ENCODE data around the gene NEDD4L. TPM values are rescaled to one million over a fixed set of nuclear protein-coding genes. Genes with fewer than 3 reads are reported as not detected.

Gene NEDD4L
- total RNA-seq, 2 experiments from 2014 or later = 3.2 to 3.3 TPM

DNA sequence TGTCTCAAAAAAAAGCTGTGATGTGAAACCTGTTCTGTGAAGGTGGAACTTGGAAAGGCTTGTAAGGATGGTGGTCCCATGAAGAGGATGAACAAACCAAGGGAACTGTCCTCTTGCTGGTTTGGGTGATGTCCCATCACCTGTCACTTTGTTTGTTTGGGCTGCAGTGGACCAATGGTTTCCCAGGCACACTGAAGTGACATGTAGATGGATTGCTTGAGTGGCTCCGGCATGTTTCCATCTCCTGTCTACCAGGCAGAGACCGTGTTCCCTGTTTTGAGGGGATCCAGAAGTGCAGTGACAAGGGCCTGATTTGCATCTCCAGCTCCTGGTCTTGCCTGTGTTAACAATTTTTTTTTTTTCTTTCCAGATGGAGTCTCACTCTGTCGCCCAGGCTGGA, 8.9 kb downstream of the NEDD4L start:
- CTCF ChIA-PET (ENCODE audit: unreplicated experiment) = no interaction called here
- Histone ChIP-seq H3K4me2 (ENCODE audit: low read length) (no peak overlapping the region), H3K4me1 (ENCODE audit: insufficient read depth, low read length, poor library complexity, severe bottlenecking) (no peaks in the 10 kb centered on the region), H3K36me3 (ENCODE audit: insufficient read depth, low read length) (no peaks in the 10 kb centered on the region), H3K4me3 (ENCODE audit: low read depth, low read length, poor library complexity, severe bottlenecking) (no peak overlapping the region), H3K27ac (ENCODE audit: low read depth, low read length, poor library complexity, severe bottlenecking) (no peak overlapping the region), H3K9me3 (ENCODE audit: low read length) (no peaks in the 10 kb centered on the region), H2AFZ (ENCODE audit: low read length) (no peak overlapping the region), H4K20me1 (ENCODE audit: insufficient read depth, low read length) (no peaks in the 10 kb centered on the region), H3K79me2 (ENCODE audit: insufficient read depth, low read depth, low read length) (no peaks in the 10 kb centered on the region), H3K9me2 (ENCODE audit: insufficient read depth, low read length) (no peaks in the 10 kb centered on the region)
- DNase-seq (ENCODE audit: low spot score) = no peak
- TF ChIP-seq, protein P1, sequence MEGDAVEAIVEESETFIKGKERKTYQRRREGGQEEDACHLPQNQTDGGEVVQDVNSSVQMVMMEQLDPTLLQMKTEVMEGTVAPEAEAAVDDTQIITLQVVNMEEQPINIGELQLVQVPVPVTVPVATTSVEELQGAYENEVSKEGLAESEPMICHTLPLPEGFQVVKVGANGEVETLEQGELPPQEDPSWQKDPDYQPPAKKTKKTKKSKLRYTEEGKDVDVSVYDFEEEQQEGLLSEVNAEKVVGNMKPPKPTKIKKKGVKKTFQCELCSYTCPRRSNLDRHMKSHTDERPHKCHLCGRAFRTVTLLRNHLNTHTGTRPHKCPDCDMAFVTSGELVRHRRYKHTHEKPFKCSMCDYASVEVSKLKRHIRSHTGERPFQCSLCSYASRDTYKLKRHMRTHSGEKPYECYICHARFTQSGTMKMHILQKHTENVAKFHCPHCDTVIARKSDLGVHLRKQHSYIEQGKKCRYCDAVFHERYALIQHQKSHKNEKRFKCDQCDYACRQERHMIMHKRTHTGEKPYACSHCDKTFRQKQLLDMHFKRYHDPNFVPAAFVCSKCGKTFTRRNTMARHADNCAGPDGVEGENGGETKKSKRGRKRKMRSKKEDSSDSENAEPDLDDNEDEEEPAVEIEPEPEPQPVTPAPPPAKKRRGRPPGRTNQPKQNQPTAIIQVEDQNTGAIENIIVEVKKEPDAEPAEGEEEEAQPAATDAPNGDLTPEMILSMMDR (conservative IDR thresholded peaks at IDR 0.05; ENCODE audit: low read length) = no peak
- no peak for TF ChIP-seq EZH2phosphoT487 (IDR thresholded peaks at IDR 0.05; ENCODE audit: borderline replicate concordance, low read depth, low read length)
- POLR2A ChIA-PET = no interaction called here
- intact Hi-C loops (cut with micrococcal nuclease; ENCODE audit: unreplicated experiment) = no loop called here
- BruUV-seq (replicated peaks) = no TSS peak

DNA sequence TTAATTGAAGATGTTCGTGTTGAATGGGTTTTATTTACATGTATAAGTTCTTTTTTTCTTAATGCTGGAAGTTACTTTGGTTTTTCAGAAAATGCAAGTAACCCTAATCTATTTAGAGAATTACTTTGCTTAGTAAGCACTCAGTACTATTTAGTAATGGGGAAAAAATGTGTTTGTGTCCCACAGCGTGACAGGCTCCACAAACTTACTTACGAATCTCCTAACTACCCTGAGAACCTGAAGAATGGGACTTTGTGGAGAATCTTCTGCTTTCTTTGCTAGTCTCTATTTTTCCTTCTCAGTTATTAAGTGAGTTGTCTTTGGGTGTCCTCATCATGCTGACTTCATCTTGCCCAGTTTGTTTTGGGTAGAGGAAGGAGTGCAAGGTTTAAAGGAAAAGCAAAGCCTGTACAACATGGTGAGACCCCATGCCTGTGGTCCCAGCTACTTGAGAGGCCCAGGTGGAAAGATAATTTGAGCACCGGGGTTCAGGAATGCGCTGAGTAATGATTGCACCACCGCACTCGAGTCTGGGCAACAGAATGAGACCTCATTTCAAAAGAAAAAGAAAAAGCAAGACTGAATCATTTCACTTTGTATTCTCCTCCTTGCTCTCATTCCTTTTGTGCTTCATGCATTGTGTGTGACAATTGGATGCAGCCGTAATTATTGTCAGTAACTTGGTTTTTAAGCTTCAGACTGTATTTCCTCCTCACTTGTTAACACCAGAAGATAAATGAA, 10.2 kb downstream of the NEDD4L start:
- Histone ChIP-seq H3K36me3 (ENCODE audit: insufficient read depth, low read length) (no peaks in the 10 kb centered on the region), H3K9me3 (ENCODE audit: low read length) (no peaks in the 10 kb centered on the region), H2AFZ (ENCODE audit: low read length) (no peak overlapping the region), H3K9me2 (ENCODE audit: insufficient read depth, low read length) (no peaks in the 10 kb centered on the region), H3K4me2 (ENCODE audit: low read length) (no peak overlapping the region), H3K4me1 (ENCODE audit: insufficient read depth, low read length, poor library complexity, severe bottlenecking) (no peaks in the 10 kb centered on the region), H3K79me2 (ENCODE audit: insufficient read depth, low read depth, low read length) (no peaks in the 10 kb centered on the region), H3K4me3 (ENCODE audit: low read depth, low read length, poor library complexity, severe bottlenecking) (no peak overlapping the region), H3K27ac (ENCODE audit: low read depth, low read length, poor library complexity, severe bottlenecking) (no peak overlapping the region), H4K20me1 (ENCODE audit: insufficient read depth, low read length) (no peaks in the 10 kb centered on the region)
- TF ChIP-seq EZH2phosphoT487 (IDR thresholded peaks at IDR 0.05; ENCODE audit: borderline replicate concordance, low read depth, low read length) = no peak
- TF ChIP-seq, protein P1 (conservative IDR thresholded peaks at IDR 0.05; ENCODE audit: low read length) = no peak
- BruUV-seq (replicated peaks) = no TSS peak
- POLR2A ChIA-PET = no interaction called here
- no peak for DNase-seq (ENCODE audit: low spot score)
- intact Hi-C loops (cut with micrococcal nuclease; ENCODE audit: unreplicated experiment) = no loop called here
- CTCF ChIA-PET (ENCODE audit: unreplicated experiment) = no interaction called here

DNA sequence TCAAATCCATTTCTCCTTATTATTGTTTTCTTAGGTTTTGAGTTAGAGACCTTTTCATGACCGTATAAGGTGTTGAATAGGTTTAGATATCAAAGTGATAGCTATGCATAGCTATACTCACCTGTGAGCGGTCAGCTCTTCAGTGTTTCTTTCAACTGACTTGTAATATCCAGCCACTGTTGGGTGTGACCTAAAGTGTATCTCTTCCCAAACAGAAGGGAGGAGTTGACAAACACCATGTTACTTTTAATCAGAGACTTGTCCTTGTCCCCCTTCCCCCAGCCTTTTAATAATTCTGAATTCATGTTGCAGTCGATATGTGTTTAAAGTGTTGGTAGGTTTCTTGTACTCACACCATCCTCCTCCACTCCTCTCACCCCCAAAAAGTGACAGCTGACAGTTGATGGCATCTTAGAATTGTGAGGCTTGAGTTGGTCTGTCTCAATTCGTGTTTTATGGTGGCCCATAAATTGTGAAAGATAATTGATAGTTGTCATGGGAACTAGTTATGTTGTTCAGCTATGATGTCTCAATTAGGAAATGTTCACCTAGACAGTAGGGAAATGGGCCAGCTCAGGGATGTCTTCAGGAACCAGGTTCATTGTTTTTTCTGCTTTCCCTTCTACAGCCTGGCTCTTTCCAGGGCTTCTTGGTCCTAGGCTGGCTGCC, 12.0 kb downstream of the NEDD4L start:
- Histone ChIP-seq H3K9me3 (ENCODE audit: low read length) (no peaks in the 10 kb centered on the region), H3K4me3 (ENCODE audit: low read depth, low read length, poor library complexity, severe bottlenecking) (no peak overlapping the region), H3K79me2 (ENCODE audit: insufficient read depth, low read depth, low read length) (no peaks in the 10 kb centered on the region), H3K36me3 (ENCODE audit: insufficient read depth, low read length) (no peaks in the 10 kb centered on the region), H3K4me2 (ENCODE audit: low read length) (no peak overlapping the region), H3K4me1 (ENCODE audit: insufficient read depth, low read length, poor library complexity, severe bottlenecking) (no peaks in the 10 kb centered on the region), H2AFZ (ENCODE audit: low read length) (no peak overlapping the region), H3K9me2 (ENCODE audit: insufficient read depth, low read length) (no peaks in the 10 kb centered on the region), H3K27ac (ENCODE audit: low read depth, low read length, poor library complexity, severe bottlenecking) (no peak overlapping the region), H4K20me1 (ENCODE audit: insufficient read depth, low read length) (no peaks in the 10 kb centered on the region)
- ChIA-PET CTCF (ENCODE audit: unreplicated experiment) (no interaction called here), POLR2A (no interaction called here)
- no peak for TF ChIP-seq EZH2phosphoT487 (IDR thresholded peaks at IDR 0.05; ENCODE audit: borderline replicate concordance, low read depth, low read length)
- TF ChIP-seq, protein P1 (conservative IDR thresholded peaks at IDR 0.05; ENCODE audit: low read length) = no peak
- intact Hi-C loops (cut with micrococcal nuclease; ENCODE audit: unreplicated experiment) = no loop called here
- no TSS peak for BruUV-seq (replicated peaks)
- no peak for DNase-seq (ENCODE audit: low spot score)

Data from OCI-LY7 (cell line).